NT2/D1 (cell line): ENCODE data around the gene DROSHA.

ENCODE experiments used
- DNase-seq: peaks from one replicate; pipeline ENCODE4 v3.0.0-alpha.2; 2011; ENCODE audit warnings: low read depth, low spot score
- H3K27me3 ChIP-seq: 2 replicates; pipeline ENCODE4 v1.6.0; 2011; ENCODE audit warnings: mild to moderate bottlenecking; ENCODE audit not compliant: insufficient read length, insufficient read depth
- H3K36me3 ChIP-seq: 2 replicates; pipeline ENCODE4 v1.6.1; 2011; ENCODE audit warnings: mild to moderate bottlenecking, low read length, mixed read lengths; ENCODE audit not compliant: insufficient read depth, insufficient read length
- H3K4me1 ChIP-seq: 2 replicates; pipeline ENCODE4 v1.5.1; 2011; ENCODE audit not compliant: insufficient read depth, insufficient read length
- H3K4me3 ChIP-seq: 2 replicates; pipeline ENCODE4 v1.5.1; 2011; ENCODE audit warnings: low read depth; ENCODE audit not compliant: insufficient read length
- H3K9ac ChIP-seq: 2 replicates; pipeline ENCODE4 v1.6.0; 2011; ENCODE audit warnings: low read depth; ENCODE audit not compliant: insufficient read length
- H3K9me3 ChIP-seq: 2 replicates; pipeline ENCODE4 v1.5.1; 2011; ENCODE audit warnings: mild to moderate bottlenecking, low read length; ENCODE audit not compliant: insufficient read depth
- SUZ12 ChIP-seq: IDR thresholded peaks from 2 replicates; pipeline ENCODE4 v1.6.1; 2011; ENCODE audit not compliant: insufficient read length, insufficient read depth; ENCODE audit errors: extremely low read depth
- YY1 ChIP-seq: IDR thresholded peaks from 2 replicates; pipeline ENCODE4 v1.6.1; 2011; ENCODE audit not compliant: insufficient read length, insufficient read depth
- ZNF274 ChIP-seq: IDR thresholded peaks from 2 replicates; pipeline ENCODE4 v1.6.1; 2011; ENCODE audit warnings: mild to moderate bottlenecking, low read depth, low read length

DROSHA gene

DNA sequence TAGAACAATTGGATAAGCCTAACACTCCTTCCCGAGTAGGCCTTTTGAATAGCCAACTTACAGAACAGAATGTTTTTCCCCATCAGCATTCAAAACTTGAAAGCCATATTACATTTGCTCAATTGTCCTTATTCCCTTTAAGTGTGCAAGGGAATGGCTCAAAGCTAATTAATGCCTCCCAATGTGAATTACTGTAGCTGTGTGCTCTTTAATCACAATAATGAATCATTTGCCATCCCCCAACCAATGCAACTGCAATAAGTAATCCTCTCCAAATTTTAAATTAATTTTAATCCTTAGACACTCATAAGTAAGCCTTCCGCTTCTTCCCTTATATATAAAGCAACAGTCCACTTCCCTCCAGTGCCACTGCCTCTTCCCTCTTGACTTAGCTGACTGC lies 115.9 kb downstream of the DROSHA start:
- peaks cover 64% of the 10 kb centered on the region for H3K36me3 ChIP-seq
- H3K4me1 ChIP-seq = no peaks in the 10 kb centered on the region
- H3K27me3 ChIP-seq = no peaks in the 10 kb centered on the region
- H3K9me3 ChIP-seq = no peaks in the 10 kb centered on the region
- DNase-seq = no peak
- no peak overlapping the region for H3K4me3 ChIP-seq
- TF ChIP-seq SUZ12 (no peak), YY1 (no peak), ZNF274 (no peak)
- no peak overlapping the region for H3K9ac ChIP-seq

DNA sequence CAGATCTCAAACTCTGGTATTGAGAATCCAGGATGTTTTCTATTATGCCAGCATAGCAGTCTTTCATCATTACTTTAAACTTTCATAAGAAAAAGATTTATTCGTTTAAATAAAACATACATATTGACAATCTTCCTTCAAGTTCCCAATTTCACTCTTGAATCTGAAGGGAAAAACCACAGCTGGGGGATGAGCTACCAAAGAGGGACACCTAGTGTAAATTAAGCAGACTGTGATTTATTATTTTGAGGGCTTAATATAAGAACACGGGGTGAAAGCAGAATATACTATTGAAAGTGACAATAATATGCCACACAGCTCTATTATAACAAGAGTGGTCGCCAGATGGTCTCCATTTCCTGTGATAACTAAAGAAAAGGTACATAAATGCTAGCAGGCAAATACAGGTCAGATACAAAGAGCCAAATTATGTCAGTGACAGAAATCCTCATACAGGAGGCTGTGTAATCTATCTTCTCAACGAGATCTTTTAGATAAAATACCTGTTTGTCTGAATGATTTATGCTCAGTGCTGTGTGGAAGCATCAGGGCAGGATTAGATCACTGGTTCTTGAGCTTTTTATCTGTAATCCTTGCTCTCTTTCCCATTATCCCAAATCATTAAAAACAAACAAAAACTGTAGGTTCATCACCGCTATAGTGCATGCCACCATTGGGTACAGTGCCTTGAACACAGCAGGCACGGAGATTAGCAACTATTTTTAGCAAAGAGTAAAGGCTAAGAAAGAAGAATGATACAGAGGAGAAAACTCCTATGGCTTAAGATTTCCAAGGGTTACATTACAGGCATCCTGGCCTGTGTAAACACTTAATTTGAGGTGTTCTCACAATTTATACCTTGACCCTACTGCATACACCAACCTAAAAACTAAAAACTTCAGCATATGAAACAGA lies 116.6 kb downstream of the DROSHA start:
- H3K9me3 ChIP-seq = no peaks in the 10 kb centered on the region
- H3K9ac ChIP-seq = no peak overlapping the region
- no peak for DNase-seq
- H3K27me3 ChIP-seq = no peaks in the 10 kb centered on the region
- H3K4me3 ChIP-seq = no peak overlapping the region
- H3K4me1 ChIP-seq = no peaks in the 10 kb centered on the region
- TF ChIP-seq ZNF274 = no peak
- no peak for TF ChIP-seq SUZ12
- TF ChIP-seq YY1 = no peak
- peaks cover 63% of the 10 kb centered on the region for H3K36me3 ChIP-seq

- H3K36me3 ChIP-seq = peaks cover 53% of the 10 kb centered on the region
- TF ChIP-seq YY1 = no peak
- no peak for TF ChIP-seq ZNF274
- no peak for TF ChIP-seq SUZ12
- no peak overlapping the region for H3K4me3 ChIP-seq
- no peak overlapping the region for H3K9ac ChIP-seq
- H3K27me3 ChIP-seq = no peaks in the 10 kb centered on the region
- no peaks in the 10 kb centered on the region for H3K9me3 ChIP-seq
- H3K4me1 ChIP-seq = no peaks in the 10 kb centered on the region
- no peak for DNase-seq
Measured at GRCh38 chr5:31413030-31413812, 118.7 kb downstream of the DROSHA start.

DNA sequence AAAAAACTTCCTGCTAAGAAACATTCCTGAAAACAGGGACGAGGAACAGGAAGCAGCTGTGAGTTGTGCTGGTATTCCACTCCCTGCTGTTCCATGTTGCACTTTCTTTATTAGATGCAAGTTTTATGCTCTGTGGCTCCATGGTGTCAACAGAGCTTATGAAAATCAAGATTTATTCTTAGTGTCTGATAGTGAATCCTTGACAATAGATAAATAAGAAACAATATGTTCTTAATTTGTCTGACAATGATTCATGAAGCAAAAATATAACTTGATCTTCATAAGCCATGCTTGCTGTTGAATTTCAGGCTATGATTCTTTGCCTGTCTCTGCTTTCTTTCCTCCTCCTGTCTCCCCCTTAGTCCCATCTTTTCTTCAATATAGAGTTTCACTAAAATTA lies 119.6 kb downstream of the DROSHA start:
- no peaks in the 10 kb centered on the region for H3K4me1 ChIP-seq
- H3K4me3 ChIP-seq = no peak overlapping the region
- no peaks in the 10 kb centered on the region for H3K9me3 ChIP-seq
- H3K9ac ChIP-seq = no peak overlapping the region
- peaks cover 46% of the 10 kb centered on the region for H3K36me3 ChIP-seq
- H3K27me3 ChIP-seq = no peaks in the 10 kb centered on the region
- no peak for TF ChIP-seq YY1
- no peak for TF ChIP-seq ZNF274
- no peak for TF ChIP-seq SUZ12
- DNase-seq = no peak

DNA sequence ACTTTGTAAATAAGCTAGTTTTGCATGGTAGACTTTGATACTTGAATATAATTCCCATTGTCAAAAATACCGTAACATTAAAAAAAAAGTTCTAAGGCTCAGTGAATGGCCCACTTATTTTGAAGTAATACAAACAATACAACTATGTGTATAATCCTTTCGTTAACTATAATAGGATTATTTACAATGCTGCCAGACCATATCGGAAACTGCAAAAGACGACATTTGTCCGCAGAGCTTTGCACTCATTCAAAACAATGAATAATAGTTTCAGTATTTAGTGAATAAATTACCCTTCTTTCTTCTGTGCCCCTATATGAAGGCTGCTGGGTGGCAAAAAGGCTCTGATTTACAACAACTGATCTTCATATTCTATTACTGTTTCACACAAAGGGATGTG lies 121.8 kb downstream of the DROSHA start:
- peaks cover 37% of the 10 kb centered on the region for H3K36me3 ChIP-seq
- no peaks in the 10 kb centered on the region for H3K9me3 ChIP-seq
- H3K27me3 ChIP-seq = no peaks in the 10 kb centered on the region
- no peak overlapping the region for H3K4me3 ChIP-seq
- DNase-seq = no peak
- no peak for TF ChIP-seq SUZ12
- TF ChIP-seq ZNF274 = no peak
- TF ChIP-seq YY1 = no peak
- H3K9ac ChIP-seq = no peak overlapping the region
- H3K4me1 ChIP-seq = no peaks in the 10 kb centered on the region

DNA sequence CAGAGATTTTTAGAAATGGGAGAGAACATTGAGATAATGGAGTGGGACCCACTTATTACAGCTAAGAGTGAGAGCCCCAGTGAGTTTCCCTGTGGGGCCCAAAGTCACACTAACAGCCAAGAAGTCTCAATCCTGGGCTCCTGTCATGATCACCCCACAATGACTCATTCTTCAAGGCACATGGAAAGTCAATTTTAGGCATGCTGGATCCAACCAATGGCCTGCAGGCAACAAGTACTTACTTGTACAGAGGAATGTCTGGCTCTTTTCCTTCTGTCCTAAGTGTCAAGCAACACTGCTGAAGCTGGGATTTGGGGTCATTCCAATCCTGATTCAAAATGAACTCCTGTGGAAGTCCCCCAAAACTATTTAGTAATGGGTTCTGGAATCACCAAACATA lies 123.1 kb downstream of the DROSHA start:
- Histone ChIP-seq H3K9ac (no peak overlapping the region), H3K27me3 (no peaks in the 10 kb centered on the region), H3K9me3 (no peaks in the 10 kb centered on the region), H3K4me3 (no peak overlapping the region), H3K4me1 (no peaks in the 10 kb centered on the region), H3K36me3 (peaks cover 35% of the 10 kb centered on the region)
- TF ChIP-seq SUZ12 = no peak
- no peak for TF ChIP-seq YY1
- TF ChIP-seq ZNF274 = no peak
- no peak for DNase-seq

DNA sequence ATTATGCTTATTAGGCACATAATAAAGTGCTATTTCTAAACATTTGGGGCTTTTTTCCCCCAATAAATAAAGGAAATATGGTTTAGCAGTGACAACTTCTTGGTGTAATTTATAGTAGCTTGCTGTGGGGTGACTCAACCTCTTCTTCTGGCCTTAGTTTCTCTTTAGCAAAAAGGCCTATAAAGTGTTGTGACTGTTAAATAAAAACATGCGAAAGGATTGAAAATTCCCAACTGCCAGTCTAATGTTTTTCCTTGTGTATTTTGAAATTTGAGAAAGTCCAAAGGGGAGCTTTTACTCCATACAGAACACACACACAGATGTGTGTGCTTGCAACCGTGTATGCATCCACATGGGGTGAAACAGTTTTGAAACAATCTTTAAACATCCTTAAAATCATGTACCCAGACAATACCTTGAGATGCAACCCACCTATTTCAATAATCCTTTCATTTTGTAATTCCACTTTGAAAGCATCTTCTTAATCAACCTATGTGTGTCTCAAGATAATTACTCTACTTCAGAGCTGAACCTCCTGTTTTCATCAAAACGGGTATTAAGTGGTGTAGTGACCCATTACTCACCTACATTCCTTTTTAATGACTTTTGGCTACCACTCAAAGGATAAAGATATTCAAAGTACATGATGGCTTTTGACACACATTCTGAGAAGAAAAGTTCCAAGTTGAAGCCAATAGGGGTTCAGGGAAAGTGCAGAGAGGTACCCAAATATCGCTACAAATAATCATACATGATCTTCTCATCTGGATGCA lies 123.8 kb downstream of the DROSHA start:
- no peak for TF ChIP-seq YY1
- TF ChIP-seq ZNF274 = no peak
- no peak for TF ChIP-seq SUZ12
- H3K9me3 ChIP-seq = no peaks in the 10 kb centered on the region
- DNase-seq = no peak
- H3K4me3 ChIP-seq = no peak overlapping the region
- no peak overlapping the region for H3K9ac ChIP-seq
- H3K4me1 ChIP-seq = no peaks in the 10 kb centered on the region
- no peaks in the 10 kb centered on the region for H3K27me3 ChIP-seq
- H3K36me3 ChIP-seq = peaks cover 28% of the 10 kb centered on the region
